Neuronal stem cell (in vitro differentiated cells): ENCODE data around the gene PGM1.

ENCODE experiments used
- DNase-seq: peaks from one replicate; pipeline ENCODE4 v3.0.0-alpha.2; 2013; ENCODE audit warnings: low spot score
- H2AFZ ChIP-seq: one replicate; pipeline ENCODE4 v1.6.1; 2013; ENCODE audit warnings: mild to moderate bottlenecking, low read length, inconsistent platforms
- H2AK5ac ChIP-seq: 2 replicates; pipeline ENCODE4 v1.6.1; 2013; ENCODE audit warnings: low read depth, mild to moderate bottlenecking, inconsistent platforms, low read length, moderate library complexity, mixed read lengths
- H2BK120ac ChIP-seq: 2 replicates; pipeline ENCODE4 v1.6.1; 2013; ENCODE audit warnings: low read depth, mild to moderate bottlenecking, inconsistent platforms, low read length, moderate library complexity, mixed read lengths
- H2BK12ac ChIP-seq: one replicate; pipeline ENCODE4 v1.6.1; 2013; ENCODE audit warnings: low read length, inconsistent platforms
- H2BK15ac ChIP-seq: 2 replicates; pipeline ENCODE4 v1.6.1; 2013; ENCODE audit warnings: mild to moderate bottlenecking, low read length, inconsistent platforms, mixed read lengths
- H2BK5ac ChIP-seq: one replicate; pipeline ENCODE4 v1.6.1; 2013; ENCODE audit warnings: inconsistent platforms, mild to moderate bottlenecking, low read length, moderate library complexity
- H3K14ac ChIP-seq: one replicate; pipeline ENCODE4 v1.6.1; 2013; ENCODE audit warnings: low read length, inconsistent platforms
- H3K18ac ChIP-seq: 2 replicates; pipeline ENCODE4 v1.6.1; 2013; ENCODE audit warnings: low read length, inconsistent platforms
- H3K23ac ChIP-seq: 2 replicates; pipeline ENCODE4 v1.6.1; 2013; ENCODE audit warnings: low read depth, mild to moderate bottlenecking, mixed read lengths, low read length, inconsistent platforms; ENCODE audit not compliant: poor library complexity
- H3K27ac ChIP-seq: replicated peaks from 3 replicates; pipeline ENCODE4 v1.5.1; 2013; ENCODE audit warnings: low read length, inconsistent platforms
- H3K27me3 ChIP-seq, 3 experiments: 2 replicates each; pipeline ENCODE4 v1.6.1; 2013; ENCODE audit warnings: low read length in 3 of 3, mild to moderate bottlenecking in 2 of 3, inconsistent platforms in 1 of 3, low read depth in 1 of 3, mixed read lengths in 1 of 3, moderate library complexity in 1 of 3; ENCODE audit not compliant: control insufficient read depth in 3 of 3, insufficient read depth in 3 of 3
- H3K36me3 ChIP-seq, 2 donors: replicated peaks in 1 of 2; 2 replicates each; pipeline ENCODE4 v1.6.1; 2013; ENCODE audit warnings: low read length in 2 of 2; ENCODE audit not compliant: control insufficient read depth in 2 of 2, insufficient read depth in 2 of 2
- H3K4ac ChIP-seq: 2 replicates; pipeline ENCODE4 v1.6.1; 2013; ENCODE audit warnings: inconsistent platforms, mild to moderate bottlenecking, low read length, moderate library complexity
- H3K4me1 ChIP-seq, 2 donors: 1 replicate in 1 of 2; 2 replicates in 1 of 2; pipeline ENCODE4 v1.6.1; 2013; ENCODE audit warnings: low read length in 2 of 2, low read depth in 1 of 2; ENCODE audit not compliant: control insufficient read depth in 2 of 2, insufficient read depth in 1 of 2
- H3K4me2 ChIP-seq: one replicate; pipeline ENCODE4 v1.6.1; 2013; ENCODE audit warnings: mild to moderate bottlenecking, low read length, inconsistent platforms; ENCODE audit not compliant: insufficient read depth, poor library complexity, severe bottlenecking
- H3K4me3 ChIP-seq, 2 donors: 2 replicates each; pipeline ENCODE4 v1.5.1; 2013; ENCODE audit warnings: low read length in 2 of 2, mild to moderate bottlenecking in 2 of 2, inconsistent platforms in 1 of 2, moderate library complexity in 1 of 2
- H3K79me1 ChIP-seq: one replicate; pipeline ENCODE4 v1.6.1; 2013; ENCODE audit warnings: low read depth, mild to moderate bottlenecking, inconsistent platforms, low read length, moderate library complexity
- H3K9ac ChIP-seq: one replicate; pipeline ENCODE4 v1.6.1; 2013; ENCODE audit warnings: mild to moderate bottlenecking, low read depth, low read length, inconsistent platforms; ENCODE audit not compliant: poor library complexity
- H3K9me3 ChIP-seq, 2 donors: replicated peaks in 1 of 2; 2 replicates each; pipeline versions ENCODE3 to v1.6.1; 2013; ENCODE audit warnings: low read length in 2 of 2, mild to moderate bottlenecking in 2 of 2, inconsistent platforms in 1 of 2, low read depth in 1 of 2, mixed read lengths in 1 of 2, moderate library complexity in 1 of 2; ENCODE audit not compliant: control insufficient read depth in 2 of 2, insufficient read depth in 1 of 2
- H4K8ac ChIP-seq: one replicate; pipeline ENCODE4 v1.6.1; 2013; ENCODE audit warnings: low read depth, mild to moderate bottlenecking, inconsistent platforms, low read length, moderate library complexity
- H4K91ac ChIP-seq: one replicate; pipeline ENCODE4 v1.6.1; 2013; ENCODE audit warnings: low read length, low read depth, mild to moderate bottlenecking, inconsistent platforms; ENCODE audit not compliant: poor library complexity
- WGBS, 2 donors: extraction: QIAGEN DNeasy Blood & Tissue Kit; methylation state at CpG; one replicate each; pipeline ENCODE4 v1.1.7; 2013; ENCODE audit warnings: missing lambda C conversion rate in 2 of 2, mixed read lengths in 1 of 2; ENCODE audit not compliant: insufficient read length in 2 of 2, insufficient replicate concordance in 1 of 2; ENCODE audit errors: extremely low coverage in 2 of 2; 5-methylcytosine and 5-hydroxymethylcytosine counted together

The PGM1 gene

DNA sequence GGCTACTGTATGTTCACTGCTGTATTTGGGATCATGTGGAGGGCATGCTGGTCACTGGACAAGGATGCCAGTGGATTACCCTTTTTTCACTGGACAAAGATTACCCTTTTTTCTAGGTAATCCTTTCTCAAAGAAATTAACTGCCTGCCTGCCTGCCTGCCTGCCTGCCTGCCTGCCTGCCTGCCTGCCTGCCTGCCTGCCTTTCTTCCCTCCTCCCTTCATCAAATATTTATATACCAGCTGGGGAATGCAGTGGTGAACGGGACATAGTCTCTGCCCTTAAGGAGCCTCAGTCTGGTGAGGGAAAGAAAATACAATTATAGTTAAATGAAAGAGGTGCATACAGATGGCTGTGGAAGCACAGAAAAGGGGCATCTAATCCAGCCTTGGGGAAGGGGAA is 85.0 kb downstream of the PGM1 start:
- Histone ChIP-seq H2AFZ (no peak overlapping the region), H2AK5ac (no peak overlapping the region), H3K36me3 (no peaks in the 10 kb centered on the region), H2BK5ac (no peak overlapping the region), H3K23ac (no peak overlapping the region), H3K27ac (no peak overlapping the region), H3K4me3 (no peak overlapping the region), H4K91ac (no peak overlapping the region), H2BK12ac (no peak overlapping the region), H2BK15ac (no peak overlapping the region), H3K9me3 (no peaks in the 10 kb centered on the region), H2BK120ac (no peak overlapping the region), H4K8ac (no peak overlapping the region), H3K9ac (no peak overlapping the region), H3K14ac (no peak overlapping the region), H3K4me2 (no peak overlapping the region), H3K18ac (no peak overlapping the region), H3K79me1 (no peaks in the 10 kb centered on the region), H3K4me1 (no peaks in the 10 kb centered on the region), H3K27me3 (no peaks in the 10 kb centered on the region), H3K4ac (no peak overlapping the region)
- WGBS, 2 donors: no CpG with 5 or more reads among the region's 1 CpG
- no peak for DNase-seq

- no CpG with 5 or more reads among the region's 2 CpGs for WGBS, 2 donors
- H2AK5ac ChIP-seq: no peak overlapping the region
- no peaks in the 10 kb centered on the region for H3K27me3 ChIP-seq
Measured at GRCh38 chr1:63679076-63679475, 85.9 kb downstream of the PGM1 start.

GRCh38 chr1:63679589-63679988 is 86.4 kb downstream of the PGM1 start:
- H3K9me3 ChIP-seq: no peaks in the 10 kb centered on the region
- WGBS, 2 donors: no CpG with 5 or more reads among the region's 3 CpGs
- H2BK120ac ChIP-seq: no peak overlapping the region
- H3K23ac ChIP-seq: no peak overlapping the region
- no peak overlapping the region for H3K27ac ChIP-seq
- H3K4me2 ChIP-seq: no peak overlapping the region
- no peaks in the 10 kb centered on the region for H3K27me3 ChIP-seq
- no peaks in the 10 kb centered on the region for H3K4me1 ChIP-seq
- DNase-seq: no peak
- no peaks in the 10 kb centered on the region for H3K79me1 ChIP-seq
- no peak overlapping the region for H3K4me3 ChIP-seq
- no peak overlapping the region for H2AK5ac ChIP-seq
- no peak overlapping the region for H4K8ac ChIP-seq
- H2AFZ ChIP-seq: no peak overlapping the region
- H2BK12ac ChIP-seq: no peak overlapping the region
- H4K91ac ChIP-seq: no peak overlapping the region
- no peaks in the 10 kb centered on the region for H3K36me3 ChIP-seq
- no peak overlapping the region for H3K9ac ChIP-seq
- no peak overlapping the region for H3K14ac ChIP-seq
- no peak overlapping the region for H2BK15ac ChIP-seq
- no peak overlapping the region for H2BK5ac ChIP-seq
- no peak overlapping the region for H3K18ac ChIP-seq
- no peak overlapping the region for H3K4ac ChIP-seq

More at GRCh38 chr1:63679076-63679475, 85.9 kb downstream of the PGM1 start:
- Histone ChIP-seq H3K18ac (no peak overlapping the region), H3K4me2 (no peak overlapping the region), H4K91ac (no peak overlapping the region), H3K14ac (no peak overlapping the region), H2AFZ (no peak overlapping the region), H3K4me3 (no peak overlapping the region), H2BK12ac (no peak overlapping the region), H4K8ac (no peak overlapping the region), H3K27ac (no peak overlapping the region), H3K9me3 (no peaks in the 10 kb centered on the region), H3K23ac (no peak overlapping the region), H3K79me1 (no peaks in the 10 kb centered on the region), H2BK5ac (no peak overlapping the region), H2BK15ac (no peak overlapping the region), H3K36me3 (no peaks in the 10 kb centered on the region), H3K9ac (no peak overlapping the region), H3K4ac (no peak overlapping the region), H2BK120ac (no peak overlapping the region), H3K4me1 (no peaks in the 10 kb centered on the region)
- no peak for DNase-seq

- no peak overlapping the region for H2AK5ac ChIP-seq
- H2AFZ ChIP-seq: no peak overlapping the region
- no peak overlapping the region for H2BK120ac ChIP-seq
- no peak overlapping the region for H3K9ac ChIP-seq
- no peak overlapping the region for H3K27ac ChIP-seq
- no peaks in the 10 kb centered on the region for H3K4me1 ChIP-seq
- no peak overlapping the region for H2BK5ac ChIP-seq
- H3K27me3 ChIP-seq: no peaks in the 10 kb centered on the region
- H2BK15ac ChIP-seq: no peak overlapping the region
- H2BK12ac ChIP-seq: no peak overlapping the region
- no peak overlapping the region for H3K4me3 ChIP-seq
- H3K4me2 ChIP-seq: no peak overlapping the region
- WGBS, 2 donors: no CpG with 5 or more reads among the region's 5 CpGs
- no peak overlapping the region for H3K18ac ChIP-seq
- no peak overlapping the region for H4K91ac ChIP-seq
- no peak overlapping the region for H4K8ac ChIP-seq
- H3K79me1 ChIP-seq: no peaks in the 10 kb centered on the region
- no peaks in the 10 kb centered on the region for H3K9me3 ChIP-seq
- H3K23ac ChIP-seq: no peak overlapping the region
- DNase-seq: no peak
- H3K4ac ChIP-seq: no peak overlapping the region
- H3K36me3 ChIP-seq: no peaks in the 10 kb centered on the region
- no peak overlapping the region for H3K14ac ChIP-seq
Measured at GRCh38 chr1:63682936-63683335, 89.7 kb downstream of the PGM1 start.
